Breast epithelium (tissue), 4 donors: ENCODE data around the gene PLPP1. TPM values are rescaled to one million over a fixed set of nuclear protein-coding genes. Genes with fewer than 3 reads are reported as not detected.

Experiments used
- DNase-seq, 2 donors: peaks; one replicate each; pipeline ENCODE4 v3.0.0-alpha.2; 2019; ENCODE audit warnings: low spot score in 2 of 2
- H3K27ac ChIP-seq, 2 donors: fragments of 200-600 bp; sonication (generic) in 1 of 2; one replicate each; pipeline ENCODE4 v1.5.1; 2016 to 2019; ENCODE audit warnings: mild to moderate bottlenecking in 1 of 2
- H3K27me3 ChIP-seq, 2 donors: fragments of 200-600 bp; sonication (generic) in 1 of 2; one replicate each; pipeline versions ENCODE4 v1.5.1 to v1.6.0; 2017 to 2019; ENCODE audit warnings: control low read depth in 1 of 2, mild to moderate bottlenecking in 1 of 2
- H3K36me3 ChIP-seq: fragments of 200-600 bp; one replicate; pipeline ENCODE4 v1.5.1; 2019
- H3K4me1 ChIP-seq, 2 donors: fragments of 200-600 bp; sonication (generic); one replicate each; pipeline ENCODE4 v1.5.1; 2016 to 2019; ENCODE audit warnings: control low read depth in 1 of 2
- H3K4me3 ChIP-seq, 3 donors: fragments of 200-600 bp; sonication (generic); 1 replicate in 2 of 3; 2 replicates in 1 of 3; pipeline ENCODE4 v1.5.1; 2016 to 2019; ENCODE audit warnings: mild to moderate bottlenecking in 3 of 3, moderate library complexity in 2 of 3
- H3K9me3 ChIP-seq, 2 donors: fragments of 200-600 bp; sonication (generic) in 1 of 2; one replicate each; pipeline ENCODE4 v1.5.1; 2016 to 2019; ENCODE audit warnings: control low read depth in 1 of 2
- POLR2A ChIP-seq: fragments of 450-650 bp; IDR thresholded peaks from one replicate; pipeline ENCODE4 v1.6.1; 2016; ENCODE audit warnings: antibody characterized with exemption, mild to moderate bottlenecking, moderate library complexity
- POLR2AphosphoS5 ChIP-seq, 3 donors: sonication (generic); formaldehyde crosslinking; IDR thresholded peaks; one replicate each; pipeline ENCODE4 v1.6.1; 2017; ENCODE audit warnings: antibody characterized with exemption in 3 of 3
- intact Hi-C: fragments of 100-400 bp; cut with DNase I; formaldehyde crosslinking; loops from one replicate; pipeline ENCODE4 v1.15.1; 2023; ENCODE audit warnings: low total_unique reads
- total RNA-seq, 3 donors: library from RNA; depleted of rRNA; stranded (reverse); fragments of >200 nt; gene quantifications; one replicate each; pipeline ENCODE4 v1.1.0, GENCODE V29; 2016
- TF ChIP-seq, protein P1 (sequence below), 3 donors: fragments of 450-650 bp; IDR thresholded peaks; one replicate each; pipeline ENCODE4 v1.5.1; 2016 to 2017; ENCODE audit warnings: antibody characterized with exemption in 3 of 3, mild to moderate bottlenecking in 3 of 3, moderate library complexity in 3 of 3

PLPP1 gene
- total RNA-seq, 3 donors from 2014 or later: 177 to 339 (median 237) TPM

DNA sequence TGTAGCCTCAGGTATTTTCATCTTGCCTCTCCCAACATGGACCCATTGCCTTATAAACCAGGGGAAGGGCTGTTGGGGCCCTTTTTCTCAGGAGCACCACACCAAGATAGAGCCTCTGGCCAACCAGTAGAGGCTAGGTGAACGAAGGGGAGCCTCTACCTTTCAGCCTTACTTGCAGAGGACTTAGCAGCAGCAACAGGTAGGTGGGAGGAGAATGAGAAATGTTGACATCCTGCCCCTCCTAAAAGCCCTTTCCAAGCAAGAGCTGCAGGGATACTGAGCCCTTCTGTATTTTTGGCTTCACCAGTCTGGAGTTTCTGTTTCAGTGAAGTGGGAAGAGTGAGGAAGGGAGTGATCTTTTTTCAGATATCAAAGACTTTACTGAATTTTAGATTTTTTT lies 149.5 kb downstream of the PLPP1 start:
- H3K9me3 ChIP-seq: peaks cover 3 to 16% of the 10 kb centered on the region in 2 donors
- H3K27ac ChIP-seq: no peak overlapping the region
- intact Hi-C loops: no loop called here
- no peaks in the 10 kb centered on the region for H3K36me3 ChIP-seq
- no peaks in the 10 kb centered on the region for H3K27me3 ChIP-seq
- DNase-seq: no peak
- no peak for TF ChIP-seq POLR2A
- no peak for TF ChIP-seq POLR2AphosphoS5 (IDR thresholded peaks at IDR 0.05)
- TF ChIP-seq, protein P1, sequence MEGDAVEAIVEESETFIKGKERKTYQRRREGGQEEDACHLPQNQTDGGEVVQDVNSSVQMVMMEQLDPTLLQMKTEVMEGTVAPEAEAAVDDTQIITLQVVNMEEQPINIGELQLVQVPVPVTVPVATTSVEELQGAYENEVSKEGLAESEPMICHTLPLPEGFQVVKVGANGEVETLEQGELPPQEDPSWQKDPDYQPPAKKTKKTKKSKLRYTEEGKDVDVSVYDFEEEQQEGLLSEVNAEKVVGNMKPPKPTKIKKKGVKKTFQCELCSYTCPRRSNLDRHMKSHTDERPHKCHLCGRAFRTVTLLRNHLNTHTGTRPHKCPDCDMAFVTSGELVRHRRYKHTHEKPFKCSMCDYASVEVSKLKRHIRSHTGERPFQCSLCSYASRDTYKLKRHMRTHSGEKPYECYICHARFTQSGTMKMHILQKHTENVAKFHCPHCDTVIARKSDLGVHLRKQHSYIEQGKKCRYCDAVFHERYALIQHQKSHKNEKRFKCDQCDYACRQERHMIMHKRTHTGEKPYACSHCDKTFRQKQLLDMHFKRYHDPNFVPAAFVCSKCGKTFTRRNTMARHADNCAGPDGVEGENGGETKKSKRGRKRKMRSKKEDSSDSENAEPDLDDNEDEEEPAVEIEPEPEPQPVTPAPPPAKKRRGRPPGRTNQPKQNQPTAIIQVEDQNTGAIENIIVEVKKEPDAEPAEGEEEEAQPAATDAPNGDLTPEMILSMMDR (IDR thresholded peaks at IDR 0.05): no peak
- no peak overlapping the region for H3K4me3 ChIP-seq
- H3K4me1 ChIP-seq: no peaks in the 10 kb centered on the region

DNA sequence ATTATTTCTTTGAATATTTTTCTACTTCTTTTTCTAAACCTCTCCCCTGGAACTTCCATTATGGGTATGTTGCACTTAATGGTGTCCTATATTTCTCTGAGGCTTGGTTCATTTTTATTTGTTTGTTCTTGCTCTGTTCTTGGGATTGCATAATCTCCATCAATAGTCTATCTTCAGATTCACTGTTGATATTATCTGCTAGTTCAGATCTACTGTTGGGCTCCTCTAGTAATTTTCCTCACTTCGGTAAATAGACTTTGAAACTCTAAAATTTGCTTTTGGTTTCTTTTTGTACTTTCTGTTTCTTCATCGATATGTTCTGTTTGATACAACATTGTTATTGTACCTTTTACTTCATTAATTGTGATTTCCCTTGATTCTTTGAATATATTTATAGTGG lies 150.7 kb downstream of the PLPP1 start:
- intact Hi-C loops: no loop called here
- no peaks in the 10 kb centered on the region for H3K27me3 ChIP-seq

DNA sequence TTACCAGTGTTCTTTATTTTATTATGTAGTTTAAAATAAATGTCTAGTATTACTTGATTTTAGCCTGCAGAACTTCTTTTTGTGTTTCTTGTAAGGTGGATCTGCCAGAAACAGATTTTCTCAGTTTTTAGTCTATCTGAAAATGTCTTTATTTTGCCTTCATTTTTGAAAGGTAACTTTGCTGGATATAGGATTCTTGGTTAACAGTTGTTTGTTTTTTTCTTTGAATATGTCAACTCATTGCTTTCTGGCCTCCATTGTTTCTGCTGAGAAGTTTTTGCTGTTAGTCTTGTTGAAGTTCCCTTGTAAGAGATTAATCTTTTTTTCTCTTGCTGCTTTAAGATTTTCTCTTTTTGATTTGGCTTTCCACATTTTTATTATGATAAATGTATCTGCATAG lies 151.5 kb downstream of the PLPP1 start:
- H3K27me3 ChIP-seq: no peaks in the 10 kb centered on the region
- H3K4me3 ChIP-seq: no peak overlapping the region
- peaks cover 3 to 16% of the 10 kb centered on the region in 2 donors for H3K9me3 ChIP-seq
- no peak for DNase-seq
- H3K27ac ChIP-seq: no peak overlapping the region
- H3K36me3 ChIP-seq: no peaks in the 10 kb centered on the region
- intact Hi-C loops: no loop called here
- TF ChIP-seq, protein P1 (IDR thresholded peaks at IDR 0.05): no peak
- TF ChIP-seq POLR2A (no peak), POLR2AphosphoS5 (IDR thresholded peaks at IDR 0.05) (no peak)
- H3K4me1 ChIP-seq: no peaks in the 10 kb centered on the region

More for the DNA sequence above, 150.7 kb downstream of the PLPP1 start:
- Histone ChIP-seq H3K36me3 (no peaks in the 10 kb centered on the region), H3K9me3 (peaks cover 3 to 16% of the 10 kb centered on the region in 2 donors), H3K27ac (no peak overlapping the region), H3K4me1 (no peaks in the 10 kb centered on the region), H3K4me3 (no peak overlapping the region)
- TF ChIP-seq POLR2A (no peak), POLR2AphosphoS5 (IDR thresholded peaks at IDR 0.05) (no peak)
- TF ChIP-seq, protein P1 (IDR thresholded peaks at IDR 0.05): no peak
- no peak for DNase-seq

DNA sequence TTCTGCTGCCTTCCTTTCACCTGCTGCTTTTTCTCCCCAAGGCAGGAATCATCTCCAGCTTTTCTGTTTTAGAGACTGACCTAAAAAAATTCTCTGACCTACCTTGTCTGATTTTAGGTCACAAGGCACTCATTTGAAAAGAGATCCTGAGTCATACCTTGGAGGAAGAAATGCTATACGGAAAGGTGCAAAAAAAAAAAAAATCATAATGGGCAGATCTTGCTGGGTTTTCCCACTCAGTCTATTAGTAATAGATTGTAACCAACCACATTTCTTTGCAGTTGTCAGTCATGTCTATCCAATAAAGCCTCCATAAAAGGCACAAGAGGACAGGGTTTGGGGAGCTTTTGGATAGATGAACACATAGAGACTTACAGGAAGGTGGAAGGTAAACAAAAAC lies 157.0 kb downstream of the PLPP1 start:
- TF ChIP-seq POLR2AphosphoS5 (IDR thresholded peaks at IDR 0.05): no peak
- intact Hi-C loops: no loop called here

More for the DNA sequence above, 157.0 kb downstream of the PLPP1 start:
- H3K27me3 ChIP-seq: no peaks in the 10 kb centered on the region
- no peak for DNase-seq
- no peak overlapping the region for H3K4me3 ChIP-seq
- H3K27ac ChIP-seq: no peak overlapping the region
- no peaks in the 10 kb centered on the region for H3K4me1 ChIP-seq
- peaks cover 3 to 4% of the 10 kb centered on the region in 2 donors for H3K9me3 ChIP-seq
- no peaks in the 10 kb centered on the region for H3K36me3 ChIP-seq

Other genes starting within 250 kb of the PLPP1 start
- 10 to 100 TPM; 28.3 to 40.1 (median 31.1) TPM for gene DHX29, start 227.3 kb downstream of the PLPP1 start, total RNA-seq
- gene MTREX, start 227.0 kb downstream of the PLPP1 start, total RNA-seq: 100 to 1,000 TPM in 1 of 3 donors, 10 to 100 TPM in 2; 95.7 to 107 (median 98.8) TPM
- 10 to 100 TPM; 25.2 to 35.1 (median 28.6) TPM for gene SLC38A9, start 177.4 kb upstream of the PLPP1 start, total RNA-seq
- not detected for gene DDX4, start 203.1 kb upstream of the PLPP1 start, total RNA-seq